ENCODE measurements around the gene KLK8. TPM values are rescaled to one million over a fixed set of nuclear protein-coding genes. Genes with fewer than 3 reads are reported as not detected.

Gene KLK8
- total RNA-seq, 4 donors from 2014 or later, result not detected

- no peak for TF ChIP-seq POLR2A (IDR thresholded peaks at IDR 0.05; ENCODE audit: low read depth)
- TF ChIP-seq, protein P1, sequence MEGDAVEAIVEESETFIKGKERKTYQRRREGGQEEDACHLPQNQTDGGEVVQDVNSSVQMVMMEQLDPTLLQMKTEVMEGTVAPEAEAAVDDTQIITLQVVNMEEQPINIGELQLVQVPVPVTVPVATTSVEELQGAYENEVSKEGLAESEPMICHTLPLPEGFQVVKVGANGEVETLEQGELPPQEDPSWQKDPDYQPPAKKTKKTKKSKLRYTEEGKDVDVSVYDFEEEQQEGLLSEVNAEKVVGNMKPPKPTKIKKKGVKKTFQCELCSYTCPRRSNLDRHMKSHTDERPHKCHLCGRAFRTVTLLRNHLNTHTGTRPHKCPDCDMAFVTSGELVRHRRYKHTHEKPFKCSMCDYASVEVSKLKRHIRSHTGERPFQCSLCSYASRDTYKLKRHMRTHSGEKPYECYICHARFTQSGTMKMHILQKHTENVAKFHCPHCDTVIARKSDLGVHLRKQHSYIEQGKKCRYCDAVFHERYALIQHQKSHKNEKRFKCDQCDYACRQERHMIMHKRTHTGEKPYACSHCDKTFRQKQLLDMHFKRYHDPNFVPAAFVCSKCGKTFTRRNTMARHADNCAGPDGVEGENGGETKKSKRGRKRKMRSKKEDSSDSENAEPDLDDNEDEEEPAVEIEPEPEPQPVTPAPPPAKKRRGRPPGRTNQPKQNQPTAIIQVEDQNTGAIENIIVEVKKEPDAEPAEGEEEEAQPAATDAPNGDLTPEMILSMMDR (IDR thresholded peaks at IDR 0.05), result no peak
- H3K9me3 ChIP-seq, result no peaks in the 10 kb centered on the region
- H3K27me3 ChIP-seq, result peaks cover 0 to 93% (median 25%) of the 10 kb centered on the region in 4 donors
- no peak overlapping the region for H3K4me3 ChIP-seq
- H3K4me1 ChIP-seq, result peaks cover 13 to 20% (median 19%) of the 10 kb centered on the region in 4 donors
- no peak overlapping the region for H3K27ac ChIP-seq (replicated peaks in 1 of 4)
- DNase-seq (ENCODE audit: extremely low spot score), result no peak
- H3K36me3 ChIP-seq, result no peaks in the 10 kb centered on the region
- 65% methylated on average over 14 of the region's 14 CpGs for WGBS
- intact Hi-C loops (cut with DNase I), result loop anchor here (5.0 kb wide), 1 partner anchor 75 kb away; no protein-coding TSS in a partner anchor
Observed at GRCh38 chr19:51022526-51022925, 21.1 kb upstream of the KLK8 start.

DNA sequence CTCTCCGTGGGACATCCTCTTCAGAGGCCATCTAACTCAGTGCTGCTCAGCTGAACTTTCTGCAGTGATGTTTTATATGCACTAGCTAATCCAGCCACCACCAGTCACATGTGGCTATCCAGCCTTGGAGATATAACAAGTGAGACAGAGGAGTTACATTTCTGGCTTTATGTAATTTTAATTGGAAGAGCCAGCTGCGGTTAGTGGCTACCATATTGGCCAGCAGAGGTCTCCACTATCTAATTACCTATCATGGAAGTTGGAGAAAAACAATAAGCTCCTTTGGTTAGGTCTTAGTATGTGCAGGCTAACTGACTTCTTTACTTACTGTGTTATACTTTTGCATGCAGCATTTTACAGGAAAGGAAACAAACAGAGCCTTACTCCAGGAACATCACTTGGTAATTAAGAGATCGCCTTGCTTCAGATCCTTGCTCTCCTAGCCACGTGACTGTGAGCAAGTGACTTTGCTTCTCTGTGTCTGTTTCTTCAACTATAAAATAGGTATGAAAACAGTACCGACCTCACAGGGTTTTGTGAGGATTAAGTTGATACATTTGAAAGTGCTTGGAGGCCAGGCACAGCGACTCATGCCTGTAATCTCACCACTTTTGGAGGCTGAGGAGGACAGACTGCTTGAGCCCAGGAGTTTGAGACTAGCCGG is 19.7 kb upstream of the KLK8 start:
- no peaks in the 10 kb centered on the region for H3K36me3 ChIP-seq
- TF ChIP-seq, protein P1 (IDR thresholded peaks at IDR 0.05), result peak; percentile 39 to 66 (median 57)
- no peak for TF ChIP-seq POLR2AphosphoS5 (IDR thresholded peaks at IDR 0.05)
- no peak for TF ChIP-seq EP300 (IDR thresholded peaks at IDR 0.05)
- no peak overlapping the region for H3K27ac ChIP-seq (replicated peaks in 1 of 4)
- intact Hi-C loops (cut with DNase I), result loop anchor here (5.0 kb wide), 1 partner anchor 76 kb away; no protein-coding TSS in a partner anchor
- DNase-seq (ENCODE audit: extremely low spot score), result no peak
- no peak overlapping the region for H3K4me3 ChIP-seq
- peaks cover 17 to 31% (median 28%) of the 10 kb centered on the region in 4 donors for H3K4me1 ChIP-seq
- 43% methylated on average over 7 of the region's 7 CpGs for WGBS
- H3K9me3 ChIP-seq, result no peaks in the 10 kb centered on the region
- peaks cover 0 to 93% (median 36%) of the 10 kb centered on the region in 4 donors for H3K27me3 ChIP-seq

- Histone ChIP-seq H3K4me3 (peak within 1 kb of the TSS; percentile 28 to 53 (median 33)), H3K27me3 (peaks cover 0 to 93% (median 37%) of the 10 kb centered on the region in 4 donors), H3K27ac (replicated peaks in 1 of 4) (no peak within 1 kb of the TSS), H3K9me3 (no peaks in the 10 kb centered on the region), H3K4me1 (peaks cover 17 to 31% (median 28%) of the 10 kb centered on the region in 4 donors), H3K36me3 (no peaks in the 10 kb centered on the region)
- intact Hi-C loops (cut with DNase I), result no loop called here
- WGBS, result 6% methylated on average over 6 of the region's 14 CpGs
- no peak for DNase-seq (ENCODE audit: extremely low spot score)
- TF ChIP-seq EP300 (IDR thresholded peaks at IDR 0.05) (no peak), POLR2AphosphoS5 (IDR thresholded peaks at IDR 0.05) (no peak), POLR2A (IDR thresholded peaks at IDR 0.05; ENCODE audit: low read depth) (no peak)
- TF ChIP-seq, protein P1 (IDR thresholded peaks at IDR 0.05), result no peak
Observed at GRCh38 chr19:51019544-51019925, 18.1 kb upstream of the KLK8 start, which contains the start of gene KLK10. KLK10 (minus strand) TSS chr19:51019709; CDS start chr19:51019130, 579 bp downstream.

GRCh38 chr19:51018745-51019543 is 17.5 kb upstream of the KLK8 start:
- Histone ChIP-seq H3K27me3 (peaks cover 0 to 93% (median 35%) of the 10 kb centered on the region in 4 donors), H3K27ac (replicated peaks in 1 of 4) (no peak overlapping the region), H3K4me3 (peak overlapping the region; percentile 28 to 53 (median 33)), H3K9me3 (no peaks in the 10 kb centered on the region), H3K4me1 (peaks cover 17 to 31% (median 28%) of the 10 kb centered on the region in 4 donors), H3K36me3 (no peaks in the 10 kb centered on the region)
- WGBS, result 2% methylated on average over 42 of the region's 68 CpGs
- TF ChIP-seq POLR2A (IDR thresholded peaks at IDR 0.05; ENCODE audit: low read depth), result no peak
- TF ChIP-seq POLR2AphosphoS5 (IDR thresholded peaks at IDR 0.05), result no peak
- TF ChIP-seq EP300 (IDR thresholded peaks at IDR 0.05), result no peak
- TF ChIP-seq, protein P1 (IDR thresholded peaks at IDR 0.05), result no peak
- intact Hi-C loops (cut with DNase I), result no loop called here
- DNase-seq (ENCODE audit: extremely low spot score), result no peak

All from esophagus muscularis mucosa (tissue), 4 donors.